Measurements from ENCODE around the gene ERC1. TPM values are rescaled to one million over a fixed set of nuclear protein-coding genes. Genes with fewer than 3 reads are reported as not detected.

Gene ERC1
- total RNA-seq, 4 donors from 2014 or later = 46.1 to 83.2 (median 63.8) TPM

DNA sequence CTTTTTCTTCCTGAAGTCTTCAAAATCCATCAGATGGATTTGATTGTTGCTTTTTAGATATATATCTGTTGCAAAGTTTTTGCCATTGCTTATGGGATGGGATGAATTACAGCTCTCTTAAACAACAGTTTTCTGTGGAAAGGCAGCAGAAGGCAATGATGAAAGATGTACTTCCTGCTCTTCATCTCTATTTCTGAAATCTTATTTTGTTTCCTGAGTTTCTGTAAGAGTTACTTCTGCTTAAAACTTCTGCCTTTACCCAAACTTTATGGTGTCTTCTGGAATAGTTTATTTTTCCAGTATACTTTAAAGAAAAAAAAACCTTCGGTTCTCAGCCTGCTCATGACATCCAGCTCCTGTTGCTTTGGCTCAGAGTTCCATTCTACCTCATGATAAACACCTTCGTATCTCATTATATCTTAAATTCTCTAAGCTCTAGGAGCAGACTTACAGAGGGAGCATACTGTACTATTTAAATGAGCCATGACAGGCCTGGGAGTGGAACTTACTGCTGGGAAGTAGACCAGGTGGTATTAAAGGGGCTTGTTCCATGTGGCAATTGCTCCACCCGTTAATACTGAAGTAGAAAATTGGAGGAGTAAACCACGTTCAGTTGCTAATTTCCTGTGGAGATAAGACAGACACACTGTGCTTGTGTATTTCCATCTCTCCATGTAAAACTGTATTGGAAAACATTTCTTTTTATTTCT lies 314.9 kb downstream of the ERC1 start:
- TF ChIP-seq, protein P1, sequence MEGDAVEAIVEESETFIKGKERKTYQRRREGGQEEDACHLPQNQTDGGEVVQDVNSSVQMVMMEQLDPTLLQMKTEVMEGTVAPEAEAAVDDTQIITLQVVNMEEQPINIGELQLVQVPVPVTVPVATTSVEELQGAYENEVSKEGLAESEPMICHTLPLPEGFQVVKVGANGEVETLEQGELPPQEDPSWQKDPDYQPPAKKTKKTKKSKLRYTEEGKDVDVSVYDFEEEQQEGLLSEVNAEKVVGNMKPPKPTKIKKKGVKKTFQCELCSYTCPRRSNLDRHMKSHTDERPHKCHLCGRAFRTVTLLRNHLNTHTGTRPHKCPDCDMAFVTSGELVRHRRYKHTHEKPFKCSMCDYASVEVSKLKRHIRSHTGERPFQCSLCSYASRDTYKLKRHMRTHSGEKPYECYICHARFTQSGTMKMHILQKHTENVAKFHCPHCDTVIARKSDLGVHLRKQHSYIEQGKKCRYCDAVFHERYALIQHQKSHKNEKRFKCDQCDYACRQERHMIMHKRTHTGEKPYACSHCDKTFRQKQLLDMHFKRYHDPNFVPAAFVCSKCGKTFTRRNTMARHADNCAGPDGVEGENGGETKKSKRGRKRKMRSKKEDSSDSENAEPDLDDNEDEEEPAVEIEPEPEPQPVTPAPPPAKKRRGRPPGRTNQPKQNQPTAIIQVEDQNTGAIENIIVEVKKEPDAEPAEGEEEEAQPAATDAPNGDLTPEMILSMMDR (IDR thresholded peaks at IDR 0.05) = no peak
- DNase-seq (ENCODE audit: low spot score) (no peak), ATAC-seq (ENCODE audit: low FRiP score) (no peak)

DNA sequence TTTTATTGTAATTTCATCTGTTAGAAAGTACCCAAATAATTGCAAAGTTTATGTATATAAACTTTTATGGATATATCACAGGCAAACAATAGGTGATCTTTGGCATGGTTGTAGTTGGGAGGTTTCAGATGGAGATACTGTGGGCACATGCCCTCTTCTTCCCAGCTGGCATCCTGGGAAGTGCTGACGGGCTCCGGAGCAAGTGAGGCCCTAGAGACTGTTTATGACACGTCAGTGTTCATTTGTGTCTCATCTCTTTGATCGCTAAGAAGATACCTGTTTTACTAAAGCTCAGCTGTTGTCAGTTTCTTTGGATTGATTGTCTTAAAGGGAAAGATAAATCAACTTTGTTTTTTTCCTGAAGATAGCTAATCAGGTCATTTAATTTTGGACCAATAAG lies 315.8 kb downstream of the ERC1 start:
- TF ChIP-seq, protein P1 (IDR thresholded peaks at IDR 0.05) = no peak
- ATAC-seq (ENCODE audit: low FRiP score) (no peak), DNase-seq (ENCODE audit: low spot score) (no peak)

DNA sequence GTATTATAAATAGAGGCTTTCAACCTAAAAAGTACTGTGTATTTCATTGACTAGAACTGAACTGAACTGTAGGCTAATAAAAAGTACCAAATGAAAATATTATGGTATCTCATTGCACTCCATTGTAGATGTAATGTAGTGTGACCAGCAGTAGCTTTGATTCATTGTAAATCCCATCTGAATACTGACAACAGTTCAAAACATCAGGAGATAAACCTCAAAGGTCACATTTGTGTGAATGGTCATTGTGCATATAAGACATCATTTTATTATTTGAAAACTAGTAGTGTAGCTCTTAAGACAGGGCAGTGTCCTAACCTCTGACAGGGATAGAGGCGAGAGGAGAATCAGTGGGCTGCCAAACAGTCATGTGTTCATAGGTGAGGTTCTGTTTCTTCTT lies 316.8 kb downstream of the ERC1 start:
- ATAC-seq (ENCODE audit: low FRiP score) (no peak), DNase-seq (ENCODE audit: low spot score) (no peak)
- TF ChIP-seq, protein P1 (IDR thresholded peaks at IDR 0.05) = no peak

DNA sequence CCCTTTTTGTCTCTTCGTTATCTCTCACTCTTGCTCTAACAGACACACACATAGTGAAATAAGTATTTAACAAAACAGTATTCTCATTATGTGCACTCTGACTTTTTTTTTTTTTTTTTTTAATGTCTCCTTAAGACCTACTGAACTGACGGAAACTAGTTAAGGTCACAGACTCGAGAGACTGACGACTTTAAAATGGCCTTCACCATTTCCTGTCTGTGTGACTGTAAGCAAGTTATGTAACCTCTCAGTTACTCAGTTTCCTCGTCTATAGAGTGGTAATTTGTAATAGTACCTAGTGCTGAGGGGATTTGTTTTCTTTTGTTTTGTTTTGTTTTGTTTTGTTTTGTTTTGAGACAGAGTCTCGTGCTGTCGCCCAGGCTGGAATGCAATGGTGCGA lies 318.6 kb downstream of the ERC1 start:
- DNase-seq (ENCODE audit: low spot score) = no peak
- ATAC-seq (ENCODE audit: low FRiP score) = no peak
- TF ChIP-seq, protein P1 (IDR thresholded peaks at IDR 0.05) = no peak

DNA sequence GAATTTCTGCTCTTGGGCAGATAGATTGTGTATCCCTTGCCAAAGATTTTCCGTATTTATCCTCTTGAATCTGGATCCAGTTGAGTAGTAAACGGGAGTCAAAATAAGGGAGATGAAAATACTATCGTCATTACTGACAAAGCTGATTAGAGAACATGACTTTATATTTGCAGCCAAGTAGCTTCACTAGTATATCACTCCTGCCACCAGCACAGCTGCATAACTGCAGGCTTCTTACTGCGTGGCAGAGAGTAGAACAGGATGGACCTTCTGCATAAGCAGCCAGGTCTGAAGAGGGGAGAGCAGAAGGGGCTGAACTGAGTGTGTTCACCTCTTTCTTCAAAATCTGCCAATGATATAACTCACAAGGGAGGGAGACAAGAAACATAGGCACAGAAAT lies 319.6 kb downstream of the ERC1 start:
- no peak for ATAC-seq (ENCODE audit: low FRiP score)

DNA sequence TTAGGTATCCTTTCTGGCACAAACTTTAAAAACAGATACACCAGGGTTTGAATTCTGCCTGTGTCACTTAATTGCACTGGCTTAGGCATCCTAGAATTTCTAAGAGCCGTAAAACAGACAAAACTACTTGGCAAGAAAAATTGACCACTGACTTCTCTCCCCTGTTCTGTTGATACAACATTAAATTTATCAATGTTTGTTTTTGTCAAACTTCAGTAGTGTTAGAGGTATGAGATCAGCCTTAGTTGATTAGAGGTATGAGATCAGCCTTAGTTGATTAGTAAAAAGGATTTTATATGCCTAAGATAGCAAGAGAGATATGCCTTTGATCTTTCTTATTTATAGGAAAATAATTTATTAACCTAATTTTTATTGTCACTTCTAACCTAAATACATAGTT lies 320.1 kb downstream of the ERC1 start:
- DNase-seq (ENCODE audit: low spot score) = no peak
- ATAC-seq (ENCODE audit: low FRiP score) = no peak
- TF ChIP-seq, protein P1 (IDR thresholded peaks at IDR 0.05) = no peak

More for the DNA sequence above, 319.6 kb downstream of the ERC1 start:
- TF ChIP-seq, protein P1 (IDR thresholded peaks at IDR 0.05) = no peak
- DNase-seq (ENCODE audit: low spot score) = no peak

DNA sequence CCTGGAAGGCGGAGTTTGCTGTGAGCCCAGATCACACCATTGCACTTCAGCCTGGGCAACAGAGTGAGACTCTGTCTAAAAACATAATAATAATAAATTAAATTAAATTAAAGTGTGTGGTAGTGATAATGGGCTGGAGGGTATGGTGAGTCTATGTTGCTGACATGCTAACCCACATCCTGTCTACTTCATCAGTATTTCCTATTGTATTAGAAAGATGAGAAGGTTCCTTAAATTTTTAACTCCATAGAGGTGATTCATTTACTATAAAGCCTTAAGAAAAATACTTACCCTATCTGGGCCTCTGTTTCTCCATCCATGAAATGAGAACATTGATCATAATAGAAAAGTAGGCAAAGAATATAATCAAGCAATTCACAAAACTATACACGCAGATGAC lies 322.9 kb downstream of the ERC1 start:
- no peak for ATAC-seq (ENCODE audit: low FRiP score)
- DNase-seq (ENCODE audit: low spot score) = no peak
- TF ChIP-seq, protein P1 (IDR thresholded peaks at IDR 0.05) = no peak

Data from omental fat pad (tissue), 4 donors.